ENCODE results near the gene TSPAN19.

TSPAN19 gene

DNA sequence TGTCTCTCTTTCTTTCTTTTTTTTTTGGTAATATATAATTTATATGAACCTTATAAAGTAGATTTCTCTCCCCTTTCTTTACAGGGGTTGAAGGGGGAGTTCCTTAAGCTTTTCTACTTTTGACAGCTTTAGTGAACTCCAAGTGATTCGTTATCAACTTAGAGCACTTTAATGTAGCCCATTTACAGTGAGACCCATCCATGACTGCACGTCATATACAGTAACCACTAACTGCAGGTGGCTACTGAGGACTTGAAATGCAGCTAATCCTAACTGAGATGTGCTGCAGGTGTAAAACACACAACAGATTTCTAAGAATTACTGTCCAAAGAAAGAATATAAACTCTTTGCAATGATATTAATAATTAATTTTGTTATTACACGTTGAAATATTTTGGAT is 656 bp upstream of the TSPAN19 start:
- H3K4me3 Mint-ChIP-seq: peak overlapping the region; percentile 85 to 89 (median 87)
- TF ChIP-seq, protein P1, sequence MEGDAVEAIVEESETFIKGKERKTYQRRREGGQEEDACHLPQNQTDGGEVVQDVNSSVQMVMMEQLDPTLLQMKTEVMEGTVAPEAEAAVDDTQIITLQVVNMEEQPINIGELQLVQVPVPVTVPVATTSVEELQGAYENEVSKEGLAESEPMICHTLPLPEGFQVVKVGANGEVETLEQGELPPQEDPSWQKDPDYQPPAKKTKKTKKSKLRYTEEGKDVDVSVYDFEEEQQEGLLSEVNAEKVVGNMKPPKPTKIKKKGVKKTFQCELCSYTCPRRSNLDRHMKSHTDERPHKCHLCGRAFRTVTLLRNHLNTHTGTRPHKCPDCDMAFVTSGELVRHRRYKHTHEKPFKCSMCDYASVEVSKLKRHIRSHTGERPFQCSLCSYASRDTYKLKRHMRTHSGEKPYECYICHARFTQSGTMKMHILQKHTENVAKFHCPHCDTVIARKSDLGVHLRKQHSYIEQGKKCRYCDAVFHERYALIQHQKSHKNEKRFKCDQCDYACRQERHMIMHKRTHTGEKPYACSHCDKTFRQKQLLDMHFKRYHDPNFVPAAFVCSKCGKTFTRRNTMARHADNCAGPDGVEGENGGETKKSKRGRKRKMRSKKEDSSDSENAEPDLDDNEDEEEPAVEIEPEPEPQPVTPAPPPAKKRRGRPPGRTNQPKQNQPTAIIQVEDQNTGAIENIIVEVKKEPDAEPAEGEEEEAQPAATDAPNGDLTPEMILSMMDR (IDR thresholded peaks at IDR 0.05; ENCODE audit: unreplicated experiment in 3 of 3): no peak
- peaks cover 5% of the 10 kb centered on the region for H3K27me3 Mint-ChIP-seq (ENCODE audit: low read depth)
- peaks cover 6% of the 10 kb centered on the region for H3K4me1 Mint-ChIP-seq
- H3K36me3 Mint-ChIP-seq (ENCODE audit: low read depth): no peaks in the 10 kb centered on the region
- H3K9me3 Mint-ChIP-seq: no peaks in the 10 kb centered on the region
- H3K27ac Mint-ChIP-seq: peak overlapping the region in 1 of 3 experiments; percentile 77

DNA sequence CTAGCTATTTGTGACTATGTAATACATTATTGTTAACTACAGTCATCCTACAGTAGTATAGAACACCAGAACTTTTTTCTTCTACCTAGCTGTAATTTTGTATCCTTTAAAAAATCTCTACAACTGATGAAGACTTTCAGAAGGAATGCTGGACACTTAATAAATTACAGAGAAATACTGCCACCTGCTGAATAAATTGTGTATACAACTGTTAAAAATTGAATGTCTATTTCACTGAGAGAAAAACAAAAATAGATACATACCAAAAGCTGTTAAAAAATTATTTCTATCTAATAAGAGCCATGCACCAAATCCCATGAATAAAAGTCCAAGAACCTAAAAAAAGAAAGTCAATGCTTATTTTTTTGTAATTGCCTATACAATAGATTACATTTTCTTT is 6.6 kb downstream of the TSPAN19 start:
- Mint-ChIP-seq H3K36me3 (ENCODE audit: low read depth) (no peaks in the 10 kb centered on the region), H3K27me3 (ENCODE audit: low read depth) (peaks cover 11% of the 10 kb centered on the region)

DNA sequence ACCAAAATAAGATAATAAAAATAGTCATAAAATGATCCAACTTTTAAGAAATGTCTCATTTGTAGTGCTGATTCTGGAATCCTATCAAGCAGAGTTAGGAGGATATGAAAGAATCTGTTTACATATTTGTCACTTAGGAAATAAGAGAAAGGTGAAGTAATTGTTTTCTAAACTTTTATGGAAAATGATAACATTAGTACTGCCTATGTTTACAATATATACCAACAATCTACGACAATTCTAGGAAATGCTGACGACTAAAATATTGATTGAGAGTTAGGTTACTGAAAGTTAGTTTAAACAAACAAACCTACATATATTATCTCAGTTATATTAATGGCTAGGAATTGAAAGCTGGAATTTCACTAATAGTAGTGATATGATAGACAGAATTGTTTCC is 18.0 kb downstream of the TSPAN19 start:
- Mint-ChIP-seq H3K36me3 (ENCODE audit: low read depth) (no peaks in the 10 kb centered on the region), H3K4me3 (no peak overlapping the region), H3K27me3 (ENCODE audit: low read depth) (no peaks in the 10 kb centered on the region), H3K9me3 (no peaks in the 10 kb centered on the region), H3K27ac (no peak overlapping the region), H3K4me1 (no peaks in the 10 kb centered on the region)
- TF ChIP-seq, protein P1 (IDR thresholded peaks at IDR 0.05; ENCODE audit: unreplicated experiment in 3 of 3): no peak

More for the DNA sequence above, 6.6 kb downstream of the TSPAN19 start:
- Mint-ChIP-seq H3K9me3 (no peaks in the 10 kb centered on the region), H3K27ac (no peak overlapping the region), H3K4me3 (no peak overlapping the region), H3K4me1 (no peaks in the 10 kb centered on the region)
- TF ChIP-seq, protein P1 (IDR thresholded peaks at IDR 0.05; ENCODE audit: unreplicated experiment in 3 of 3): peak; percentile 56 to 61 (median 61)

DNA sequence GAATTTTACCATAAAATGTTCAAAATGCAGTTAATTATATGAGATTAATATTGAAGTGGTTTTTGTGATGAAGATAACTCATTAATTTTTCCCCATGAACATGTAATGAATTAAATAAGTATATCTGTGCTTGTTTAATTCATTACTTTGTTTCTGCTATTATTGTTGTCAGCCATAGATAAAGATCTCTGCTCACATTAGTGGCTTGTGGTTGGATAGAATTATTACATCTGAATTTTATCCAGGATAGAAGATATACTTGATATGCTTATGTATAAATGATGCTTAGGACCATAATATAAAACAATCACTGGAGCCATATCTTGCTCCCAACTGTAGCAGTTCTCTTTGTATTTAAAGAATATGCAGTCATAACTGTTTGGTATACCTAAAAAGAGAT is 18.5 kb downstream of the TSPAN19 start:
- TF ChIP-seq, protein P1 (IDR thresholded peaks at IDR 0.05; ENCODE audit: unreplicated experiment in 3 of 3): no peak
- Mint-ChIP-seq H3K27ac (no peak overlapping the region), H3K36me3 (ENCODE audit: low read depth) (no peaks in the 10 kb centered on the region), H3K4me3 (no peak overlapping the region), H3K27me3 (ENCODE audit: low read depth) (no peaks in the 10 kb centered on the region), H3K9me3 (no peaks in the 10 kb centered on the region), H3K4me1 (no peaks in the 10 kb centered on the region)

DNA sequence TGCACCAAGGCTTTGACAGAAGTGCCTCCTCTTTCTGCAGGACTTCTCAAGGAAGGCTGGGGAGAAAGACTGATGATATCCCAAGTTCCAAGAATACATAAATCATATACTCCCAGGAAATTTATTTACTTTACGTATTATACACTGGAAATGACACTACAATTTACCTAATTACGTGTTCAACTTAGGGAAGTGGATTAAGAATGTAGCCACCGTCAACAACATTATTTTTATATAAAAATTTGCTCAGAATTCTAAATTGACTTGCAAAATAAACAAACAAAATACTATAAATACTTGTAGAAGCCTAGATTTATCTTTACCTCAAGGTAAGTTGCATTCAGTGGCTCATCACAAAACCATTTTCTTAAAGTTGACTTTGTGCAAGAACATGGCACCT is 18.9 kb downstream of the TSPAN19 start:
- no peaks in the 10 kb centered on the region for H3K36me3 Mint-ChIP-seq (ENCODE audit: low read depth)
- H3K9me3 Mint-ChIP-seq: no peaks in the 10 kb centered on the region
- TF ChIP-seq, protein P1 (IDR thresholded peaks at IDR 0.05; ENCODE audit: unreplicated experiment in 3 of 3): no peak
- H3K4me3 Mint-ChIP-seq: no peak overlapping the region
- no peaks in the 10 kb centered on the region for H3K4me1 Mint-ChIP-seq
- no peak overlapping the region for H3K27ac Mint-ChIP-seq
- H3K27me3 Mint-ChIP-seq (ENCODE audit: low read depth): no peaks in the 10 kb centered on the region

DNA sequence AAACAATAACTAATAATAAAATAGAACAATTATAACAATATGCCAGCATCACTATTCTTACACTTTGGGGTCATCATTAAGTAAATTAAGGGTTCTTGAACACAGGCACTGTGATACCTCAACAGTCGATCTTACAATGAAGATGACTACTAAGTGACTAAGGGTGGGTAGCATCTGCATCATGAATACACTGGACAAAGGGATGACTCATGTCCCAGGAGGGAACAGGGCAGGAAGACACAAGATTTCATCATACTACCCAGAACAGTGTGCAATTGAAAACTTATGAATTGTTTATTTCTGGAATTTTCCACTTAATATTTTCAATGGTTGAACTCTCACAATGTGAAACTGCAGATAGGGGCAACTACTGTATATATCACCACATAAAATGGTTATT is 19.7 kb downstream of the TSPAN19 start:
- Mint-ChIP-seq H3K4me3 (no peak overlapping the region), H3K36me3 (ENCODE audit: low read depth) (no peaks in the 10 kb centered on the region), H3K9me3 (no peaks in the 10 kb centered on the region), H3K27me3 (ENCODE audit: low read depth) (no peaks in the 10 kb centered on the region), H3K27ac (no peak overlapping the region), H3K4me1 (no peaks in the 10 kb centered on the region)
- TF ChIP-seq, protein P1 (IDR thresholded peaks at IDR 0.05; ENCODE audit: unreplicated experiment in 3 of 3): no peak
